Small intestine (tissue), 7 donors: ENCODE measurements around the gene NAIF1. TPM values are rescaled to one million over a fixed set of nuclear protein-coding genes. Genes with fewer than 3 reads are reported as not detected.

Experiments
- DNase-seq, 2 donors: peaks; one replicate each; pipeline versions ENCODE4 v3.0.0 to v3.0.0-alpha.2; 2013
- FAIRE-seq: peaks from 2 replicates; lab custom pipeline; 2012; peaks lifted over from hg19 to GRCh38; lab: Jason Lieb, UNC
- H3K27ac ChIP-seq, 3 donors: one replicate each; pipeline ENCODE4 v1.5.1; 2013; ENCODE audit warnings: low read length in 2 of 3, mild to moderate bottlenecking in 2 of 3, control low read depth in 1 of 3, inconsistent platforms in 1 of 3, low read depth in 1 of 3, moderate library complexity in 1 of 3
- H3K27me3 ChIP-seq, 3 donors: one replicate each; pipeline ENCODE4 v1.6.1; 2013; ENCODE audit warnings: low read length in 3 of 3, inconsistent platforms in 1 of 3; ENCODE audit not compliant: control insufficient read depth in 3 of 3, insufficient read depth in 3 of 3
- H3K36me3 ChIP-seq, 3 donors: one replicate each; pipeline ENCODE4 v1.6.1; 2013; ENCODE audit warnings: low read length in 3 of 3, inconsistent platforms in 1 of 3, low read depth in 1 of 3, mild to moderate bottlenecking in 1 of 3, moderate library complexity in 1 of 3; ENCODE audit not compliant: control insufficient read depth in 3 of 3, insufficient read depth in 2 of 3
- H3K4me1 ChIP-seq, 3 donors: one replicate each; pipeline ENCODE4 v1.6.1; 2013; ENCODE audit warnings: low read length in 2 of 3, inconsistent platforms in 1 of 3, low read depth in 1 of 3, mild to moderate bottlenecking in 1 of 3, moderate library complexity in 1 of 3; ENCODE audit not compliant: control insufficient read depth in 3 of 3, insufficient read depth in 2 of 3
- H3K4me3 ChIP-seq, 3 donors: one replicate each; pipeline ENCODE4 v1.5.1; 2013; ENCODE audit warnings: low read length in 3 of 3, control low read depth in 1 of 3, inconsistent platforms in 1 of 3, low read depth in 1 of 3, mild to moderate bottlenecking in 1 of 3, moderate library complexity in 1 of 3
- H3K9me3 ChIP-seq, 2 donors: one replicate each; pipeline ENCODE4 v1.6.1; 2013; ENCODE audit warnings: low read depth in 1 of 2, low read length in 1 of 2; ENCODE audit not compliant: control insufficient read depth in 2 of 2, insufficient read depth in 1 of 2
- WGBS, 3 donors: extraction: QIAGEN DNeasy Blood & Tissue Kit; methylation state at CpG; one replicate each; pipeline ENCODE4 v1.1.7; 2013; 5-methylcytosine and 5-hydroxymethylcytosine counted together
- polyA plus RNA-seq, 4 donors: library from polyadenylated mRNA; stranded (reverse) in 3 of 4; unstranded in 1 of 4; fragments of 200-250 nt in 3 of 4; fragments of 120-200 nt in 1 of 4; gene quantifications; one replicate each; pipeline versions ENCODE4 v1.2.1 to v1.2.3, GENCODE V29; 2013
- donor health status: healthy with polysubstance abuse.
- donor health status: control.
- donor health status: control.
- donor health status: Bipolar disorder and iron deficiency.
- donor health status: healthy.

Gene NAIF1
- polyA plus RNA-seq, 4 donors, result 8.1 to 10.0 (median 9.0) TPM

DNA sequence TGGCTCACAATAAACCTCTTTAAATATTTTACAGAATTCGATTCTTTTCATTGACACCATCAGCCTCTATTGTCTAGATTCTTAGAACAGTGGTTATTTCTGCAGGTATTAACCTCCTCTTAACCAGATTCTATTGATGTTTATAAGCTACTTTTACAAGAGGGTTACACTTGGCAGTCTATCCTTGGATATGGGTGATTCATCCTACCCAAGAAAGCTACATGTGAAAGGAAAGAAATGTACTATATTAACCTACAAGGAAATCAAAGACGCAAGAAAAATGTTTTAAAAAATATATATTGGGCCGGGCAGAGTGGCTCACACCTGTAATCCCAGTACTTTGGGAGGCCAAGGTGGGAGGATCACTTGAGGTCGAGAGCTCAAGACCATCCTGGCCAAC lies 17.6 kb upstream of the NAIF1 start:
- Histone ChIP-seq H3K4me1 (peaks cover 2 to 41% (median 6%) of the 10 kb centered on the region in 3 donors), H3K27me3 (no peaks in the 10 kb centered on the region), H3K27ac (peak overlapping the region in 1 of 3 donors; percentile 38), H3K4me3 (no peak overlapping the region), H3K9me3 (no peaks in the 10 kb centered on the region), H3K36me3 (peaks cover 2 to 13% (median 4%) of the 10 kb centered on the region in 3 donors)
- 90 to 95% (median 93%) methylated on average over 4 of the region's 4 CpGs for WGBS, 3 donors
- no peak for DNase-seq
- FAIRE-seq, result no peak

DNA sequence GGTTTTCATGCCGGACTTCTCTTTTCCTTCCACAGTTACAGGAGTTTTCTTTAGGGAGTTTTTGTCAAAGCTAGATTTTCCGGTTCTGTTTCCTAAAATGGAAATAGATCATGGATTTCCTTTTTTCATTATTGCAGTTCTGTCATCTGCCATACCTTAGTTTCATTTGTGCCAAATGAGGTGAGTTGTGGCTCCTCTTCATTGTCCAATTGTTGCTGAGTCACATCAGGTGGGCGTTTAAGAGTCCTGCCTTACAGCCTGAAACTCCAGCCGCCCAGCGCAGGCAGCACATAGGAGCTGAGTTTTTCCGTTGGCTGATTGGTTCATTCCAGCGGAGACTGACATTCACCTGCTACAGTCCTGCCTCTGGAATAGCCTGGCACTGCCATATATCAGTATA lies 15.0 kb upstream of the NAIF1 start:
- Histone ChIP-seq H3K9me3 (no peaks in the 10 kb centered on the region), H3K4me1 (peaks cover 2 to 53% (median 8%) of the 10 kb centered on the region in 3 donors), H3K4me3 (no peak overlapping the region), H3K36me3 (peaks cover 2 to 7% (median 2%) of the 10 kb centered on the region in 3 donors), H3K27ac (peak overlapping the region; percentile 5 to 20 (median 9)), H3K27me3 (no peaks in the 10 kb centered on the region)
- no peak for FAIRE-seq
- DNase-seq, result no peak
- WGBS, 3 donors, result 69 to 77% (median 73%) methylated on average over 7 of the region's 7 CpGs

GRCh38 chr9:128081056-128081455 lies 13.9 kb upstream of the NAIF1 start:
- H3K4me3 ChIP-seq, result no peak overlapping the region
- H3K4me1 ChIP-seq, result peaks cover 5 to 56% (median 8%) of the 10 kb centered on the region in 3 donors
- no peaks in the 10 kb centered on the region for H3K27me3 ChIP-seq
- FAIRE-seq (no peak), DNase-seq (peak in 1 of 2 donors; percentile 53)
- H3K27ac ChIP-seq, result peak overlapping the region in 2 of 3 donors; percentile 43 to 84
- peaks cover 2 to 7% (median 2%) of the 10 kb centered on the region in 3 donors for H3K36me3 ChIP-seq
- 12 to 26% (median 24%) methylated on average over 3 of the region's 3 CpGs for WGBS, 3 donors
- H3K9me3 ChIP-seq, result no peaks in the 10 kb centered on the region

- DNase-seq, result peak in 1 of 2 donors; percentile 58
- peak overlapping the region in 1 of 3 donors; percentile 87 for H3K27ac ChIP-seq
- no peak for FAIRE-seq
Measured at GRCh38 chr9:128080206-128080605, 13.1 kb upstream of the NAIF1 start.

GRCh38 chr9:128078504-128079434 lies 11.6 kb upstream of the NAIF1 start:
- Histone ChIP-seq H3K4me3 (peak overlapping the region in 1 of 3 donors; percentile 2), H3K4me1 (peaks cover 5 to 60% (median 8%) of the 10 kb centered on the region in 3 donors), H3K27me3 (no peaks in the 10 kb centered on the region), H3K36me3 (peaks cover 0 to 4% (median 2%) of the 10 kb centered on the region in 3 donors), H3K27ac (peak overlapping the region; percentile 87 to 97 (median 90)), H3K9me3 (no peaks in the 10 kb centered on the region)
- FAIRE-seq, result no peak
- 6 to 40% (median 21%) methylated on average over 11 of the region's 11 CpGs for WGBS, 3 donors
- peak; percentile 89 to 96 for DNase-seq

More at GRCh38 chr9:128080206-128080605, 13.1 kb upstream of the NAIF1 start:
- H3K9me3 ChIP-seq, result no peaks in the 10 kb centered on the region
- WGBS, 3 donors, result 54 to 80% (median 71%) methylated on average over 5 of the region's 5 CpGs
- H3K4me3 ChIP-seq, result no peak overlapping the region
- peaks cover 2 to 7% (median 2%) of the 10 kb centered on the region in 3 donors for H3K36me3 ChIP-seq
- H3K4me1 ChIP-seq, result peaks cover 5 to 56% (median 8%) of the 10 kb centered on the region in 3 donors
- no peaks in the 10 kb centered on the region for H3K27me3 ChIP-seq

- Histone ChIP-seq H3K27me3 (no peaks in the 10 kb centered on the region), H3K36me3 (peaks cover 0 to 4% (median 2%) of the 10 kb centered on the region in 3 donors), H3K4me1 (peaks cover 5 to 68% (median 10%) of the 10 kb centered on the region in 3 donors), H3K9me3 (no peaks in the 10 kb centered on the region), H3K4me3 (peak overlapping the region in 1 of 3 donors; percentile 2), H3K27ac (peak overlapping the region; percentile 87 to 97 (median 90))
- FAIRE-seq (no peak), DNase-seq (peak; percentile 51 to 86)
- 62 to 73% (median 67%) methylated on average over 7 of the region's 7 CpGs for WGBS, 3 donors
Measured at GRCh38 chr9:128077847-128078503, 10.9 kb upstream of the NAIF1 start.

GRCh38 chr9:128073253-128073886 lies 6.2 kb upstream of the NAIF1 start:
- Histone ChIP-seq H3K27ac (peak overlapping the region; percentile 81 to 95 (median 83)), H3K9me3 (no peaks in the 10 kb centered on the region), H3K4me1 (peaks cover 7 to 55% (median 28%) of the 10 kb centered on the region in 3 donors), H3K4me3 (no peak overlapping the region), H3K36me3 (no peaks in the 10 kb centered on the region), H3K27me3 (no peaks in the 10 kb centered on the region)
- FAIRE-seq (no peak), DNase-seq (peak; percentile 58 to 77)
- WGBS, 3 donors, result 61 to 69% (median 66%) methylated on average over 7 of the region's 7 CpGs
